ENCODE data around the gene GDA. TPM values are rescaled to one million over a fixed set of nuclear protein-coding genes. Genes with fewer than 3 reads are reported as not detected.

Gene GDA
- total and polyA plus RNA-seq, 9 of the 15 experiments (the other 6 are each of a cell fraction or from before 2014, with no cell fraction given): 4.5 to 18.0 (median 12.7) TPM

DNA sequence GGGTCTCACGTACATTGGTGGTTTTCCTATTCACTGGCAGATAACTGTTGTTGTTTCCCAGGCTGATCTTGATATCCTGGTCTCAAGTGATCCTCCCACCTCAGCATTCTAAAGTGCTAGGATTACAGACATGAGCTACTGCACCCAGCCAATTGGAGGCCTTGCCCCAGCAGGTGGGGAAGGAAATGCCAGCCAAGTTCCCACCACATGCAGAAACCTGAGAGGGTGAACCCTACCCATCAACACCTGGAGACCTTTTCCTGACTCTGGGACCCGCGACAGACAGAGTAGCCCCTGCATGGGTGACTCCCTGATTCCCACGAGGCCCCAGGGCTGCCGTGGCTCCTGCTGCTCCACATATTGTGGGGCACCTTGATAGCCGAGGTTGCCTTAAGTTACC is 107.7 kb downstream of the GDA start (continued):
- no peak for TF ChIP-seq MNT (conservative IDR thresholded peaks at IDR 0.05)
- no peak for TF ChIP-seq HMBOX1 (IDR thresholded peaks at IDR 0.05)
- TF ChIP-seq, protein P1, sequence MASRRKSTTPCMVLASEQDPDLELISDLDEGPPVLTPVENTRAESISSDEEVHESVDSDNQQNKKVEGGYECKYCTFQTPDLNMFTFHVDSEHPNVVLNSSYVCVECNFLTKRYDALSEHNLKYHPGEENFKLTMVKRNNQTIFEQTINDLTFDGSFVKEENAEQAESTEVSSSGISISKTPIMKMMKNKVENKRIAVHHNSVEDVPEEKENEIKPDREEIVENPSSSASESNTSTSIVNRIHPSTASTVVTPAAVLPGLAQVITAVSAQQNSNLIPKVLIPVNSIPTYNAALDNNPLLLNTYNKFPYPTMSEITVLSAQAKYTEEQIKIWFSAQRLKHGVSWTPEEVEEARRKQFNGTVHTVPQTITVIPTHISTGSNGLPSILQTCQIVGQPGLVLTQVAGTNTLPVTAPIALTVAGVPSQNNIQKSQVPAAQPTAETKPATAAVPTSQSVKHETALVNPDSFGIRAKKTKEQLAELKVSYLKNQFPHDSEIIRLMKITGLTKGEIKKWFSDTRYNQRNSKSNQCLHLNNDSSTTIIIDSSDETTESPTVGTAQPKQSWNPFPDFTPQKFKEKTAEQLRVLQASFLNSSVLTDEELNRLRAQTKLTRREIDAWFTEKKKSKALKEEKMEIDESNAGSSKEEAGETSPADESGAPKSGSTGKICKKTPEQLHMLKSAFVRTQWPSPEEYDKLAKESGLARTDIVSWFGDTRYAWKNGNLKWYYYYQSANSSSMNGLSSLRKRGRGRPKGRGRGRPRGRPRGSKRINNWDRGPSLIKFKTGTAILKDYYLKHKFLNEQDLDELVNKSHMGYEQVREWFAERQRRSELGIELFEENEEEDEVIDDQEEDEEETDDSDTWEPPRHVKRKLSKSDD (conservative IDR thresholded peaks at IDR 0.05; ENCODE audit: low read length): no peak
- TF ChIP-seq CC2D1A (IDR thresholded peaks at IDR 0.05): no peak
- TF ChIP-seq SRF (CRISPR knock-in tag; IDR thresholded peaks at IDR 0.05): no peak
- TF ChIP-seq CBX1 (IDR thresholded peaks at IDR 0.05; ENCODE audit: low read depth): no peak
- TF ChIP-seq CREB3 (tag; conservative IDR thresholded peaks at IDR 0.05; ENCODE audit: low read depth): no peak
- no peak for TF ChIP-seq KLF13 (tag; IDR thresholded peaks at IDR 0.05; ENCODE audit: borderline replicate concordance, low read depth)
